ENCODE data around the gene MIX23.

Gene MIX23

GRCh38 chr3:122343654-122344053, 39.4 kb downstream of the MIX23 start:
- DNase-seq, result no peak

- no peak for DNase-seq
Observed at GRCh38 chr3:122342803-122343202, 40.2 kb downstream of the MIX23 start.

- no peak for DNase-seq
Observed at GRCh38 chr3:122332551-122332950, 50.5 kb downstream of the MIX23 start.

- no peak for DNase-seq
Observed at GRCh38 chr3:122331886-122332285, 51.1 kb downstream of the MIX23 start.

- DNase-seq, result no peak
Observed at GRCh38 chr3:122325769-122326168, 57.3 kb downstream of the MIX23 start.

GRCh38 chr3:122324871-122325323, 58.1 kb downstream of the MIX23 start, which contains the start of gene CSTA:
Gene CSTA (plus strand): TSS chr3:122325248. CDS start chr3:122325293, 45 bp downstream.
- no peak for DNase-seq

GRCh38 chr3:122322095-122323075, 60.6 kb downstream of the MIX23 start:
- DNase-seq, result no peak

GRCh38 chr3:122318620-122319019, 64.4 kb downstream of the MIX23 start:
- no peak for DNase-seq

GRCh38 chr3:122316368-122316767, 66.7 kb downstream of the MIX23 start:
- no peak for DNase-seq

- no peak for DNase-seq
Observed at GRCh38 chr3:122315619-122316018, 67.4 kb downstream of the MIX23 start.

GRCh38 chr3:122314228-122314876, 68.7 kb downstream of the MIX23 start:
- DNase-seq, result no peak

GRCh38 chr3:122313281-122313680, 69.8 kb downstream of the MIX23 start:
- DNase-seq, result no peak

GRCh38 chr3:122312826-122313225, 70.2 kb downstream of the MIX23 start:
- no peak for DNase-seq

- DNase-seq, result no peak
Observed at GRCh38 chr3:122310361-122310760, 72.7 kb downstream of the MIX23 start.

Measured in NCI-H1105 treated with DMSO at 0.1 percent for 48 hours (cell line).